Muscle of back (tissue), 11 donors: ENCODE results near the gene RAB11FIP3. TPM values are rescaled to one million over a fixed set of nuclear protein-coding genes. Genes with fewer than 3 reads are reported as not detected.

Experiments used
- DNase-seq, 3 donors: peaks; one replicate each; pipeline versions ENCODE4 v3.0.0 to v3.0.0-alpha.2; 2013
- polyA plus RNA-seq, 10 donors: library from polyadenylated mRNA; unstranded; fragments of 120-200 nt; gene quantifications; one replicate each; pipeline ENCODE4 v1.2.1, GENCODE V29; 2013; ENCODE audit not compliant: insufficient read length in 10 of 10

RAB11FIP3 gene
- polyA plus RNA-seq, 10 donors: 20.3 to 33.9 (median 28.5) TPM

DNA sequence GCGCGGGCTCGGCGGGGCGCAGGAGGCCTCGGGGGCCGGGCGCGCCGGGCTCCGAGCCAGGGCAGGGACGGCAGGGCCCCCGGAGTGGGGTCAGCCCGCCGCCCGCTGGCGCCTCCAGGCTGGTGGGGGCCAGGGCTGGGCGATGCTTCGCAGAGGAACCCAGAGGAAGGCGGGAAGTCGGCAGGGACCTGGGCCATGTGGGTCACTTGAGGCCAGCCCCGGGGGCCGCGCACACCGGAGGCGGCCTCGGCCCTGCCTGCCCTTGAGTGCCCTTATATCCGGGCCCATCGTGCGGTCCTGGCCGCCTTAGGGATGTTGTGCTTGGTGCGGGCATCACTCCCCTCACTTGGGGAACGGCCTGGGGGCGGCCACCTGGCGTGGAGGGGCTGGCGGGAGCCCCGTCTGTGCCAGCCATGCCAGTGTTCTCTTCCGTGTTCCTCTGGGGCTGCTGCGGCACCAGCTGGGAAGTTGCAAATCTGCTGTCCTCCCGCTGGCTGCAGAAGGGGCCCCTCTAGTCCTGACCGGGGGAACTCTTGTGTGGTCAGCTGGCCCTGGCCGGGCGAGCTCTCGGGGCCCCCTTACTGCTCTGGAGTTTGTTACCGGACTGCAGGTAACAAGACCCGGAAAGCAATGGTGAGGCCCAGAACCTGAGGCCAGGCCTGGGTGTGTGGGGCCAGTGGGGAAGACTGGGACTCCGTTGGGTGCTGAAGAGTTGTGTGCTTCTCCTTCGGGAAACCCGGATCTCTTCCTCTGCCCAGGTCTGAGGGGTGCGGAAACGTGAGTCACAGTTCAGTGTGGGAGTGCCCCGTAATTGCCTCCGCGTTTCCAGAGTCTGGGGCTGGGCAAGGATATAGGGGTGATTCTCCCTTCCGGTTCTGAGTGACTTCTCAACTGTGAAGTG, 102.9 kb downstream of the RAB11FIP3 start:
- DNase-seq: peak in 2 of 3 donors; percentile 29 to 62

DNA sequence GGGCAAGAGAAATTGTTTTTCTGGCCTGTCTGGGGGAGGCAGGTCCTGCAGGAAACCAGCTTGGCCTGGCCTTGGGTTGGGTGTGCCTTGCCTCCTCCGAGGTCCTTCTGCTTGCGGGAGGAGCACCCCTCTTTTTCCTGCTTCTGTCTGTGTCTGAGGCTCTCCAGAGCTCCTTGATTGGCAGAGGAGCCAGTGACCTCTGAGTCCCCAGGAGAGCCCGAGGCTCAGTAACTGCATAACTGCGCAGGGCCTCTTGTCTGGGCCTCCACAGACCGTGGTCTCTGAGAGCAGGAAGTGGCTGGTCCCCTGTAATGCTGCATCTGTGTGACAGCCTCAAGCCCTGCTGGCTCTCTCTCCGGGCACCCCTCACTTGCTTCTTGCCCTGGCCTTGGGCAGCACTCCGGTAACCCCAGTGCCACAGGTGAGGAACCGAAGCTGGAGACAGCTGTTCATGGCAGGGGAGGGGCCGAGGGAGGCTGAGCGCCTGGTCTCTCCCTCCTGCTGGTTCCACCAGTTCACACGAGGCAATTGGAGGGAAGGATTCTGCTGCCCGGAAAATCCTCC, 103.6 kb downstream of the RAB11FIP3 start:
- DNase-seq: no peak

DNA sequence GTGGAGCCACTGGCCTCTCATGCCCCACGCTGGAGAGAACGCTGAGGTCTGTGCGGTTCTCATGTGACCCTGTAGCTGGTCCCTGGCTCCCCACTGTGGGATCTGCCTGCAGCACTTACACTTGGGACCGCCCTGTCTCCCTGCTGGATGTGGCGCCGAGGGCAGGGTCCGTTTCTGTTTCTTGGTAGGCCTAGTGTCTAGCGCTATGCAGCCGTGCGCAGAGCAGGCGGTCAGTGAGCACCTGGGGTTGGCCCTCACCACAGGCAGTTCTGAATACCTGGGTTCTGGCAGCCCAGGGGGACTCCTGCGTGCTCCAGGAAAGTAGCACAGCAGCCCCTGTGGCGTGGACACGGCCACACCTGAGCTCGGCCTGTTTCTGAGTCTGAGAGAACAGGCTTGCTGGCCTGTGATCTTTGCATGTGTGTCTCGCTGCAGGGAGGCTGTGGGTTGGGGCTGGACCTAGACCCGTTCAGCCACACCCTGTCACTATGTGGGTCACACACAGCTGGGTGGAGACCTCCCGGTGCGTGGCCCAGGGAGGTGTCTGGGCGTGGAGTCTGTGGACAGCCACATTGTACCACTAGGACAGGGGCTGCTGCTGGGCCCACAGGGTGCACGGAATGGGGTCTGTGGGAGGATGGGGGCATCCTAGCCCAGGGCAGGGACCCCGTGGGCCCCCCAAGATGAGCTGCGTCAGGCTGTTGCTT, 104.8 kb downstream of the RAB11FIP3 start:
- DNase-seq: no peak

DNA sequence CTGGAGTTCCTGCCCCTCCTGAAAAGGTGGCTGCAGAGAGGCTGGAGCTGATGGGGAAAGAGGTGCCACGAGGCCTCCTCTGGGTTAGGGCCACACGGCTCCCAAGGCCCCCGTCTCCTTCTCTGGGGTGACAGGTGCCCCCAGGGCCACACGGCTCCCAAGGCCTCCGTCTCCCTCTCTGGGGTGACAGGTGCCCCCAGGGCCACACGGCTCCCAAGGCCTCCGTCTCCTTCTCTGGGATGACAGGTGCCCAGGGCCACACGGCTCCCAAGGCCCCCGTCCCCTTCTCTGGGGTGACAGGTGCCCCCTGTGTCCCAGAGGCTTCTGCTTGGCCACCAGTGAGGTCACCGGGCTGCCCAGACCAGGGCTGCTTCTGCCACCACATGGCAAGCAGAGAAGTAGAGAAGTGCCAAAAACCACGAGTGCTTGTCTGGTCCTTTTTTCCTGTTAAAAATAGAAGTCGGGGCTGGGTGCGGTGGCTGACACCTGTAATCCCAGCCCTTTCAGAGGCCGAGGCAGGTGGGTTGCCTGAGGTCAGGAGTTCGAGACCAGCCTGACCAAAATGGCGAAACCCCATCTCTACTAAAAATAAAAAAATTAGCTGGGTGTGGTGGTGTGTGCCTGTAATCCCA, 106.2 kb downstream of the RAB11FIP3 start:
- no peak for DNase-seq

DNA sequence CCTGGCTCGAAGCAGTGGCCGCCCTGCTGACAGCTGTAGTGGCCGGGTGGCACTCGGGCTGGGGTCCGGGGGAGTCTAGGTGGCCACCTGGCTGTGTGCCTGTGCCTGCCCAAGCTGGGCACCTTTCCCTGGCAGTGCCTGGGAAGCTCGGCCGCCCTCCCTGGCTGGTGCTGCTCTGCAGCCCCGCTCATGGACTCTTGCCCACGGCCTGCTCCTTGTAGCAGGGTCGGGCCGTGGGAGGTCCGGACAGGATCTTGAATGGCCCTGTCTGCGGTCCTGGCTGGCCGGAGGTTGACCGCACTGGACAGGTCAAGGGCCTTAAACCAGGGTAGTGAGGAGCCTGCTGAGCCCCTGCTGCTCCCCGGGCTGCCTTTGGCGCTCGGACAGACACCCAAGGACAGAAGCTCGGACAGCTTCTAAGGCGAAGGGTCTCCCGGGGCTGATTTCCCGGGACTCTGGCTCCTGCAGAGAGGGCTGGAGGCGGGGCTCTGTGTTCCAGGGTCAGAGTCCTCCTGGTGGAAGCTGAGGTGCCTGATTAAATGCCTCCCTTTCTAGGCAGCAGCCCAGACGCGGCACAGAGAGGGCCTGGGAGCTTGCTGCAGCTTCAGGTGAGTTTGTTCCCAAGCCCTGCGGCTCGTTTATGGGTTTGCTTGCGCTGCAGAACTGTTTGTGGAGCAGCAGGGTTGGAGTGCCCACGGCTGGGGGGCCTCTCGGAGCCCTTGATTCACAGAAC, 108.1 kb downstream of the RAB11FIP3 start:
- DNase-seq: no peak

DNA sequence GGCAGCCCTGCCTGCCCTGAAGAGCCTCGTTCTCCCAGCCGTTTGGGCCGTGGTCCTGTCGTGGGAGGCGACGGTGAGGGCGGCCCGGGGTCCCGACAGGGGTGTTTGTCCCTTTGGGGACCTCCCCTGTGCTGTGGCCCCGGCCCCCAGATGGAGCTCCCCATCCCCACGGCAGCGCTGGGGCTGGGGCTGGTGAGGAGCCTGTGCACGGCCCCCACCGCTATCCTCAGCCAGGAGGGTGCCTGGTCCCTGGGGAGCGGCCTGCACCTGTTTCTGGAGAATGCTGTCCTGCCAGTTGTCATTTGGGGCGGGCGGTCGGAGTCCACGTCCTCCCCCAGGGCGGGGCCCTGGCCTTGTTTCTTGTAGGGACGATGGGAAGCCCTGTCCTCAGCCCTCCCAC, 108.7 kb downstream of the RAB11FIP3 start:
- DNase-seq: peak in 2 of 3 donors; percentile 57 to 59

DNA sequence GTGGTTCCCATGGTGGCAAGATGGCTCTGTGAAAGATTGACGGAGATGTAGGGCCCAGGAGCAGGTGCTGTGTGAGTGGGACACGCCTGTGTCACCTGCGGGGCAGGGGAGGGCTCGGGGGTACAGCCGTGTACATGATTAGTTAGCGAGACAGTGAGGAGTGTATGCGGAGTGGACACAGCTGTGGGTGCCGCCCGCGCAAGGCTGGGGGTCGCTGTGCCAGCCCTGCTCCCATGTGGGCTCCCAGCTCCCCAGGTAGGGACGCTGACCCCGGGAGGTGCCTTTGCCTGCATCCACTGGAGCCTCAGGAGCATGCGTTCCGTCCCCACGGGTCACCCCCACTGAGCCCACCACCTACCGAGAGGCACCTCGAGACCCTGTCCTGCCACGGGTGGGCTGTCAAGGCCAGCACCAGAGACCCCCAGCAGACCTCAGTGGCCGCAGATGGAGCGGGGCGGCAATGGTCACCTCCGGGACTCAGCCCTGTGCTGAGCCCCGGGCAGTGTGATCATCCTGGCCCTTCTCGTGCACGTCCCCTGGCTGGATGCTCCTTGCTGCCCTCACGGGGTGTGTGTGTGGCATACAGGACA, 109.5 kb downstream of the RAB11FIP3 start:
- no peak for DNase-seq

DNA sequence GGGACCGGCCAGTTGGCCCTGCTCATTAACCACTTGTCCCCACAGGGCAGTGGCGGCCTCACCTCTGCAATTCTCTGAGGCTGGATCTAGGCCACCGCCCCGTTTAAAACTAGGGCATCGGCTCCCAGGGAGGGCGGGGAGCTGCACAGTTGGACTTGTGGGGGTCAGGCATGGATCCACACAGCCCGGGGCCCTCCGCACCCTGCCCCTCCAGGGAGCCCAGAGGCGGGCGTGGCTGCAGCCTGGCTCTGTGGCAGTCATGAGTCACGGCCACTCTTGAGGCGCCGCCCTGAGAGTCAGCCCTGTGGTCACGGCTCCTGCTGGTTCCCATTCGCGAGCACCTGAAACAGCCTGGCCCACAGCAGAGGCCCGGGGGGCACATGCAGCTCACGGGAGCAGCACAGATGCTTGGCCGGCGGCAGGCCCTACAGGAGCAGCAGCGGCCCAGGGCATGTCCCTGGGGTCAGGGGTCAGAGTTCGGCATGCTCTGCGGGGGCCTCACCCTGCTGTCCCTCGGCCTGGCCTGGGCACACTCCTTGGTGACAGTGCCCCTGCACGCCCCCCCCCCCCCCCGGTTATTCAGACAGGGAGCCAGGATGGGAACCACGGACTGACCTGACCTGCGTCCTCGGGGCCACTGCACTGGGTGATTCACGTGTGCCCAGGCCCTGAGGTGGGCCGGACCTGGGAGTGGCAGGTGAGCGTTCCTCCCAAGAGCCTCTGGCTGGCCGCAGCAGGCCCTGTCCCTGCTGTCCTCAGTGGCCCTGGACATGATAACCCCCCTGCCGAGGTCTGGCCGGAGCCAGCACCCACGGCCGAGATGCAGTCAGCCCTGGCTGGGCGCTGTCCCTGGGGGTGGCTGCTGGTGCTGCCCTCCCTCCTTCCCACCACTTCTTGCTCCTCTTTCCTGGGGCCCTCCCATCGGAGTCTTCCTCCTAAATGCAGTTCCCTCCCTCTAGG, 110.3 kb downstream of the RAB11FIP3 start:
- peak in 1 of 3 donors; percentile 49 for DNase-seq

DNA sequence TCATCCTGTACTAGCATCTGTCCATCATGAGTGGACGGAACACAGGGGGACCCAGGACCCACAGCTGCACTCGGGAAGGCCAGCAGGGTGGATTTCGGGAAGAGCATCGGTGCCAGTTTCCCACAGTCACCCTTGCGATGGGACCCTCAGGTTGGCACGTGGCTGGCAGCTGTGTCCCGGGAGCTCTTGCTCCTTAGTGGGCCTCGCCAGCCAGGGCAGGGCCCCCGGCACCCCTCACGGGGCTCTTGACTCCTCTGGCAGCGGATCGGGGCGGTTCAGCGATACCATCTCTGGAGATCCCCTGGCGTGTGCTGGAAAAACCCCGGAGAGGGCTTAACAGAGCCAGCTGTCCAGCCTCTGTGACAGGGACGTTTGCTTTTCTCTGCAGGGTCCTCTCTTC, 111.3 kb downstream of the RAB11FIP3 start:
- DNase-seq: no peak

DNA sequence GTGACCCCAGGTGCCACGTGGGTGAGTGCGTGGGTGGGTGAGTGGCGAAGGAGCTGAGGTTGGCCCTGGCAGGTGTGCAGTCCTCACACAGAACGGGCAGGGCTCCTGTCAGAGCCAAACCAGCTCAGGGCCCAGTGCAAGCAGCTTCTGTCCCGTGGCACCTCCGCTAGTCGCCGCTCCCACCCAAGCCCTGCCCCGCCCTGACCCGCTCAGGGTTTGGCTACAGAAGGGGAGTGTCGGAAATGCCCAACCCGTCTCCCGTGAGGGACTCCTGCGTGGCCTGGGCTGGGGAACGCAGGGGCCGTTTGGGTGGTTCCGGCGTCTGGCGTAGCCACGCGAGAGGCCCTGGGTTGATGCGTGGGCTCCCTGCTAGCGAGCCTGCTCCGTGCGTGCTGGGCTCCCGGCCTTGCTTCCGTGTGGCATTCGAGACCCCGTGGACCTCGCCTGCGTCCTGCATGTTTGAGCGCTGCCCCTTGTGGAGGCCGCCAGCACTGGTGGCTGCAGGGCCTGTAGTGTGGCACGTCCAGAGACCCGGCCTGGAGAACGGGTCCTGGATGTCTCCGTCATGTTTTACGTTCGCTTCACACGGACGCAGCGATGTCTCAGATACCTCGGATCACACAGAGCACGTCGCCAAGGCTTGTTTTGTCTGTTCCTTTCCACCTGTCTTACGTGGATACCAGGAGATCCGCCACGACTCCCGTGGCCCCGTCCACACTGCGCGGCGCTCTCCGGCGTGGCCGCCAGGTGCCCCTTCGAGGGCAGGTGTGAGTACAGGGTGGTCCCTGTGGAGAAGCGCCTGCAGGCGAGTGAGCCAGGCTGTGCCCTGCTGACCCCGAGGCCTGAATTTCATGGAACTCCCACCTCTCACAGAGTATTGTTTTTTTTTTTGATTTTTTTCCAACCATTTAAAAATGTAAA, 112.2 kb downstream of the RAB11FIP3 start:
- no peak for DNase-seq

DNA sequence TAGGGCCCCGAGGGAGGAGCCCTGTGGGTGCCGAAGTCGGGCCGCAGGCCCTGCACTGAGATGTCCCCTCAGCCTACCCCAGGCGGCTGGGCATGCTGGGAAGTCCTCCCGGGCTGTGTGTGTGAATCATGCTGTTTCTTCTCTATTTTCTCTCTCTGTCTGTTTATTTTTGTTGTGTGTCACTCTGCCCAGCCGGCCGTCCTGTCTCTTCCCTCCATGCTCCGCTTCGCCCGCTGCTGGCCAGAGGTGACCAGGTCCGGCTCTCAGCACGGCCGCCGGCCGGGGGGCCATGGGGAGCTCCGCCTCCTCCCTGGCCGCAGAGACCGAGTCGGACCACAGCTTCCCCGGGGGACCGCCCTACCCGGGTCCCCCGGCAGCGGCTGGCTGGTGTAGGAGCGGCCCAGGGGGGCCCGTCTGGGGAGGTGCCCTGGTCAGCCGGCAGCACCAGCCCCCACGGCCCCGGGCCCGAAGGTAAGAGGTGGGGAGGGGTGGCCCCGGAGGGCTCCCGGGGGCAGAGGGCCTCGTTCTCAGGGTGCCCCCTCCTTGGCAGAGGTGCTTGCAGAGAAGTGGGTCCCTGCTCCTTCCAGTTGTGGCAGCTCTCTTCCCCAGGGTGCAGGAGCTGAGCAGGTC, 114.6 kb downstream of the RAB11FIP3 start:
- DNase-seq: no peak

DNA sequence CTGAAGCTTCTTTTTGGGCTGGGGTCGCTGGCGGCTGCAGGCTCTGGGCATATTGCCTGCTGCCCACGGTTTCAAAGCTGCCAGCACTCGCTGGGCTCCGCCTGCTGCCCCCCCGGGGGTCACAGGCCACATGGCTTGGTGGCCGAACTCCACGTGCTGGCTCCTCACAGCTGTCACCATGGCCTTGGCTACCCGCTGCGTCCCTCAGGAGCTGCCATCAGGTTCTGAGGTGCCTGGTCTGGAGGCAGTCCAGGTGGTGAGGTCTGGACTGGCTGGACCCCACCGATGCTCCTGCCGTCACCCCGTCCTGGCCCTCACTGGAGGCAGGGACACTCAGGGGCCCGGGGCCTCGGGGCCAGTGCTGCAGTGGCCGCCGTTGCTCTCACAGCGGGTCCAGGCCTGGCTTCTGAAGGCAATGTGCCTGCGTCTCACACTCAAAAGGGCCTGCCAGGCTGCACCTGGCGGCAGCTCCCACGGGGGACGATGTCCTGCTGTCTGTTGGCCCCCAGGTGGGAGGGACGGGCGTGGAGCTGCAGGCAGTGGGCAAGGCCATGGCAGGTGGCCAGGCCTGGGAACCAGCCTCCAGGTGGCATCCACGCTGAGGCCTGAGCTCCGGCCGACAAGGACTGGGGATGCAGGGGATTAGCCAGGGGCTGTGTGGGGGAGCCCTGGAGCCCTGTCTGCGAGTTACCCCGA, 115.3 kb downstream of the RAB11FIP3 start:
- no peak for DNase-seq

DNA sequence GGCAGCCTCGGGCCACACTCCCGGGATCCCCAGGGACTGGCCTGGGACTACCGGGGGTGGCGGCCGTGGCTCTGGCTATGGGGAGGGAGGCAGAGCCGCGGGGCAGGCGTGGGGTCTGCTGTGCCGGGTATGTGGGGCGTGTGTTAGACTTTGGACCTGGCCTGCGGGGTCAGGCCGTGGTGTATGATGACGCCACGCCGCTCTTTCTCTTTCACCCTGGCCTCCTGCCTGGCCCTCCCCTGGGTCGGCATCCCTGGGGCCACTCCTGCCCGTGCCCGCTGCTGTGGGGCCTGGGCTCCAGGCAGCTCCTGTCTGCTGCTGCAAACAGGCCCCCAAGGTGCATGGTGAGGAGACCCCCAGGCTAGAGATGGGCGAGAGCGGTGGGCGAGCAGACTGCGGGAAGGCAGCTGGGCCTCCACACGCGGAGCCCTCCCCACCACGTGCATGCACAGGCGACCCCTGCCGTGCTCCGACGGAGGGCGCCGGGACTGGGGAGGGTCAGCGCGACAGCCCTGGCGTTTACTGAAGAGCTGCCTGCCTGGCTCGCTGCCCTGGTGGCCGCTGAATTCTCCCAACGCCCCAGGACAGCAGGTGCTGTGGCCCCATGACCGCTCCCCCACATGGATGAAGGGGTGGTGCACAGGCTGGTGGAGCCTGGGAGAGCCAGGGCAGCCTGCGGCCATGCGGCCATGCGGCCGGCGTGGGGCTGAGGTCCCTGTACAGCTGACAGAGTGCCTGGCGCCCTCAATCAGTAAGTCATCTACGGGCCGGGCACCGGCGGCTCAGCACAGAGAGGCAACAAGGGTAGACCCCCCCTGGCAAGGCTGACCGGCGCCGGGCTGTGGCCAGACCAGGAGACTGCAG, 118.1 kb downstream of the RAB11FIP3 start:
- no peak for DNase-seq

DNA sequence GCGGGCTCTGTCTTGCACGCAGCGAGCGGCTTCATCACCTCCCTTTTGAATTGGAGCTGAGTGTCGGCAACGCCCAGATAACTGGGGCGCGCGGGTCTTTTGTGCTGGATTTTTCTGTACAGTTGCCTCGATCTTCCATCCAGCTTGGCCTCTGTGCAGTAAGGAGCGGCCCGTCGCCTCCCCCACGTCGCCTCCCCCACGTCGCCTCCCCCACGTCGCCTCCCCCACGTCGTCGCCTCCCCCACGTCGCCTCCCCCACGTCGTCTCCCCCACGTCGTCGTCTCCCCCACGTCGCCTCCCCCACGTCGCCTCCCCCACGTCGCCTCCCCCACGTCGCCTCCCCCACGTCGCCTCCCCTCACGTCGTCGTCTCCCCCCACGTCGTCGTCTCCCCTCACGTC, 119.1 kb downstream of the RAB11FIP3 start:
- no peak for DNase-seq

DNA sequence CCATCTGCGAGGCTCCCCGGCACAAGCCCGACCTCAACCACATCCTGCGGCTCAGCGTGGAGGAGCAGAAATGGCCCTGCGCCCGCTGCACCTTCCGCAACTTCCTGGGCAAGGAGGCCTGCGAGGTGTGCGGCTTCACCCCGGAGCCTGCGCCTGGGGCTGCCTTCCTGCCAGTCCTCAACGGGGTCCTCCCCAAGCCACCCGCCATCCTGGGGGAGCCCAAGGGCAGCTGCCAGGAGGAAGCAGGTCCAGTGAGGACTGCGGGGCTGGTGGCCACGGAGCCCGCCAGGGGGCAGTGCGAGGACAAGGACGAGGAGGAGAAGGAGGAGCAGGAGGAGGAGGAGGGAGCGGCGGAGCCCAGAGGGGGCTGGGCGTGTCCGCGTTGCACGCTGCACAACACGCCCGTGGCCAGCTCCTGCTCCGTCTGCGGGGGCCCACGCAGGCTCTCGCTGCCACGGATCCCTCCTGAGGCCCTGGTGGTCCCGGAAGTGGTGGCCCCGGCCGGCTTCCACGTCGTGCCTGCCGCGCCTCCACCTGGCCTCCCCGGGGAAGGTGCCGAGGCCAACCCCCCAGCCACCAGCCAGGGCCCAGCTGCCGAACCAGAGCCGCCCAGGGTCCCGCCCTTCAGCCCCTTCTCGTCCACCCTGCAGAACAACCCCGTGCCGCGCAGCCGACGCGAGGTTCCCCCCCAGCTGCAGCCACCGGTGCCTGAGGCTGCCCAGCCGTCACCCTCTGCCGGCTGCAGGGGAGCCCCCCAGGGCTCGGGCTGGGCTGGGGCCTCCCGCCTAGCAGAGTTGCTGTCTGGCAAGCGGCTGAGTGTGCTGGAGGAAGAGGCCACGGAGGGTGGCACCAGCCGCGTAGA, 121.7 kb downstream of the RAB11FIP3 start:
- DNase-seq: peak in 2 of 3 donors; percentile 61 to 76

DNA sequence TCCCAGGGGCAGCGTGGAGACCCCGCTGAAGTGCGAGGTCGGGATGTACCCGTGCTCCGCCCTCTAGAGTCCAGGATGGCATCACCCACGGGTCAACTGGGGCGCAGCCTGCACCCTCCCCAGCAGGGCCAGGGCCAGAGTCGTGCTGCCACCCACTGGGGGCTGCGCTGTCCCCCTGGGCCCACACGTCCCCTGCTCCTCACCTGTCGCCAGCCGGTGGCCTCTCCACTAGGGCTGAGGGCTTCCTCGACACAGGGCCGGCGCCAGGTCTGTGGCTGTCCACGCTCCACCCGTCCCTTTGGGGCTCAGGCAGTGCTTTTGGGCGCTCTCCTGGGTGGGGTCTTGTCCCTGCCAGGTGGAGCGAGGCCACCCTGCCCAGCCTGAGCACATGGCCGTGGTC, 123.1 kb downstream of the RAB11FIP3 start:
- no peak for DNase-seq
